K562 (cell line): ENCODE data around the gene PAX5.

ENCODE experiments used
- ATF1 ChIP-seq, 2 experiments: fragments of 450-650 bp in 1 of 2; IDR thresholded peaks; 2 replicates each; pipeline ENCODE4 v1.6.1; 2016; ENCODE audit warnings: missing compliant biosample characterization in 1 of 2, missing genetic modification characterization in 1 of 2
- CTCF ChIP-seq, 3 experiments: IDR thresholded peaks in 2 of 3; conservative IDR thresholded peaks in 1 of 3; 2 replicates each; pipeline ENCODE4 v1.5.1; 2011 to 2012; ENCODE audit warnings: low read length in 3 of 3, mild to moderate bottlenecking in 3 of 3, control low read depth in 2 of 3, improper control_type of control experiment in 1 of 3, inconsistent platforms in 1 of 3, low read depth in 1 of 3, mixed read lengths in 1 of 3, moderate library complexity in 1 of 3; ENCODE audit not compliant: insufficient read depth in 2 of 3
- HDAC6 ChIP-seq: IDR thresholded peaks from 2 replicates; pipeline ENCODE4 v1.6.1; 2012; ENCODE audit warnings: low read depth, mild to moderate bottlenecking, control low read depth, inconsistent platforms, low read length, moderate library complexity
- MTA2 ChIP-seq: fragments of 450-650 bp; IDR thresholded peaks from 2 replicates; pipeline ENCODE4 v1.6.1; 2016; ENCODE audit warnings: low read depth
- POLR2AphosphoS2 ChIP-seq: IDR thresholded peaks from 2 replicates; pipeline ENCODE4 v1.6.1; 2012; ENCODE audit warnings: low read length, improper control_type of control experiment
- TEAD2 ChIP-seq: fragments of 450-650 bp; IDR thresholded peaks from 2 replicates; pipeline ENCODE4 v1.6.1; 2016; ENCODE audit warnings: missing genetic modification characterization, control low read depth, missing compliant biosample characterization
- YY1 ChIP-seq, 3 experiments: IDR thresholded peaks; 2 replicates each; pipeline ENCODE4 v1.6.1; 2011; ENCODE audit warnings: low read length in 2 of 3, mild to moderate bottlenecking in 2 of 3, moderate library complexity in 2 of 3, borderline replicate concordance in 1 of 3, control low read depth in 1 of 3, low read depth in 1 of 3; ENCODE audit not compliant: insufficient read depth in 3 of 3, insufficient replicate concordance in 2 of 3, control insufficient read depth in 1 of 3, insufficient read length in 1 of 3; ENCODE audit errors: extremely low read depth in 1 of 3

- TF ChIP-seq MTA2, result no peak
- TF ChIP-seq CTCF (IDR thresholded peaks at IDR 0.05 in 2 of 3, conservative IDR thresholded peaks at IDR 0.05 in 1 of 3; ENCODE audit: insufficient read depth in 2 of 3, low read depth in 1 of 3, low read length in 3 of 3), result no peak
- no peak for TF ChIP-seq POLR2AphosphoS2
- no peak for TF ChIP-seq YY1 (IDR thresholded peaks at IDR 0.05; ENCODE audit: borderline replicate concordance in 1 of 3, control insufficient read depth in 1 of 3, extremely low read depth in 1 of 3, insufficient read depth in 3 of 3, insufficient read length in 1 of 3, insufficient replicate concordance in 2 of 3, low read depth in 1 of 3, low read length in 2 of 3)
- no peak for TF ChIP-seq TEAD2 (tag)
- TF ChIP-seq ATF1 (CRISPR knock-in tag; IDR thresholded peaks at IDR 0.05), result no peak
- no peak for TF ChIP-seq ATF1 (tag; IDR thresholded peaks at IDR 0.05)
- no peak for TF ChIP-seq HDAC6
Measured at GRCh38 chr9:36902080-36902716, 131.9 kb downstream of the PAX5 start.
